HL-60/S4 treated with retinoic acid at 250 ng/mL for 4 days and 3 days (cell line): ENCODE measurements around the gene BAHCC1.

ENCODE experiments used
- in situ Hi-C: fragments of 300-500 bp; cut with MboI; formaldehyde crosslinking; loops from 2 replicates; pipeline ENCODE4 v1.7.0; 2022; ENCODE audit warnings: low sequenced_read_pairs

BAHCC1 gene

GRCh38 chr17:81396722-81397313, 1.6 kb downstream of the BAHCC1 start:
- in situ Hi-C loops, result no loop called here

DNA sequence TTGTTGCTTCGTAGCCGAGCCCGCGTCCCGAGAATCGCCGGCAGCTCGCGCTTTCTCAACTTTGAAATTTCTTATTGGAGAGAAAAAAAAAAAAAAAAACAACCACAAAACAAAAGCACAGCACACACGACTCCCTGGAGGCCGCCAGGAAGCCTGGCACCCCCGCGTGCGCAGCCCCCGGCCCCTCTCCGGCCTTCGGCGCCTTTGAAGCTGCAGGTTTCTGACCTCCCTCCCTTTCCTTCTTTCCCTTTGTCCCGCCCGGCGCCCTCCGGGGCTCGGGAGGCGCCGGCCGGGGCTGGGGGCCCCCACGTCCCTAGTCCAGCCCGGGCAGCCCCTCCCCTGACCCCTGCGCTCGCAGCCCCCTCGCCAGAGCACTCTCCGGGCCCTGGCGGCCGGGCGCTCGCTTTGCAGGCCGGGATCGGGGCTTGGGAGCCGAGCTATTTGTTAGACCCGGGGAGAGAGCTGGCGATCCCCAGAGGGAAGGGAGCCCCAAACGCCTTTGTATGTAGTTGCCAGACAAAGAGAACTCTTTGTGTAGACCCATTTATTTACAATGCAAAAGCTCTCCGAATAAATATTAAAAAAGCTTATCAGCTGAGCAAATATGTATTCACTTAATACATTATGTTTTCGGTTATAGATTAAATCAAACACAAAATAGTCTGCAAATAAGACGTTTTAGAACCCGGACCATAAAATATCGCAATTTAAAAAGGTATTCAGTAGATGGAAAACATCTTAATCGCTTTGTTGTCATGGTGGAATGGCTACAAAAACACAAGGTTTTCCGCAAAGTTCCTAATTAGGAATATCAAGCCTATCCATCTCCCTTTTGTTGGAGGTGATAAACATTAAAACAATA, 2.3 kb downstream of the BAHCC1 start:
- in situ Hi-C loops, result no loop called here

GRCh38 chr17:81398176-81398831, 3.0 kb downstream of the BAHCC1 start:
- in situ Hi-C loops, result no loop called here

GRCh38 chr17:81398832-81399411, 3.7 kb downstream of the BAHCC1 start:
- in situ Hi-C loops, result no loop called here

GRCh38 chr17:81399481-81400153, 4.4 kb downstream of the BAHCC1 start:
- in situ Hi-C loops, result no loop called here

GRCh38 chr17:81400154-81400977, 5.1 kb downstream of the BAHCC1 start:
- in situ Hi-C loops, result no loop called here

- in situ Hi-C loops, result no loop called here
Measured at GRCh38 chr17:81400996-81401722, 5.9 kb downstream of the BAHCC1 start.

- in situ Hi-C loops, result no loop called here
Measured at GRCh38 chr17:81401723-81402529, 6.7 kb downstream of the BAHCC1 start.

GRCh38 chr17:81402530-81402941, 7.3 kb downstream of the BAHCC1 start:
- in situ Hi-C loops, result no loop called here

GRCh38 chr17:81402981-81403467, 7.8 kb downstream of the BAHCC1 start:
- in situ Hi-C loops, result no loop called here

GRCh38 chr17:81403671-81404534, 8.6 kb downstream of the BAHCC1 start:
- in situ Hi-C loops, result no loop called here

GRCh38 chr17:81404558-81405165, 9.4 kb downstream of the BAHCC1 start:
- in situ Hi-C loops, result no loop called here

DNA sequence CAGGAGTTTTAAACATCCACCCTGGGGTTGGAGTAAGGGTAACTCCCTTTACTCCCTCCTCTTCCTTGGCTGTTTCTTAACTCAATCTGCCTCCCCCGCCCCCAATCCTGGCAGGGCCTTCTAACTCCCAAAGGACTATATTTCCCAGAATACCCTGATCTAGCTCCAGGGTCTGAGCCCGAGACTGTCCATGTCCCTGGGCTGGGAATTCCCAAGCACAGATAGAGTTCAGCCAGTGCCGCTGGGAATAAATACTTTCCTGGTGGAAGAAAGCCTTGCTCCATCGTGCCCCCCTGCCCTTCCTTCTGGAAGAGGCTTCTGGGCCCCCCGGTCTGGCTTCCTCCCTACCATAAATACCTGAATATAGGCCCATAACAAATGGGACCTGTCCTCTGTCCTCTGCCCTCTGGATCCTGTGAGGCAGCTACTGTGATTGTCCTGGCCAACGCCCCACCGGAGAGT, 10.2 kb downstream of the BAHCC1 start:
- in situ Hi-C loops, result no loop called here

DNA sequence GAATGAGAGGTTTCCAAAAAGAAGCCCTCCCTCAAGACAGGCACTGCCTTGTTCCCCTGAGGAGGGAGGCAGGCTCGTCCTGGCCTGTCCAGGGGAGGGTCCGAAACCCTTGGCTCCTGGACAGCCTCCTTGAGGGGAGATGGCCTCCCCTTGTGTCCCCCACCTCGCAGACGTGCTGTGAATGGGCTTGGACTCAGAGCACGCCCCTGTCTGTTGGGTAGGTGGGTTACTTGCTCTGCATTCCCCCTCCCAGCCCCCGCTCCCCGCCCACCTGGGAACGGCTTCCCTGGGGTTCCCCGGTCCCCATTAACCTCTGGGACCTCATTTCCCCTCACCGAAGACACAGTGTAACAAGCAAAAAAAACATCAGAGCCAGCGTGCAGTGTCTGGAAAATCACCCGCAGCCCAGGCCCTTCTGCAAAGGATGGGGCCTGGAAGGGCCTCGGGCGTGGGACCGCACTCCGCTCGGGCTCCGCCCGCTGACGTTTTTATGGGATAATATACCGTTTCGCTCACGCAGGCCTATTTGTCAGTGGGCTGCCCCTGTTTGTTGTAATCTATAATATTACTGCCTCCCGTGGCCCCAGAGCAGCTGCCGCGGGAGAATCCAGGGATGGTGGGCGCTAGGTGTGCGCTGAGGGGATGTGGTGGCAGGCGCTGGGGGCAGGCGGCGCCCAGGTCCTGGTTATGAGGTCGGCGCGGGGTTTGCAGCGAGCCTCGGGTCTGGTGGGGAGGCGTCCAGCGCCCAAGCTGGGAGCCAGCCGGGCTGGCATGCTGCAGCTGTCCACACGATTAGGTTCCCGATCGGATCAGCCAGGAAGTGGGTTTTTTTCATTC, 11.1 kb downstream of the BAHCC1 start:
- in situ Hi-C loops, result no loop called here

- in situ Hi-C loops, result no loop called here
Measured at GRCh38 chr17:81408049-81408448, 12.8 kb downstream of the BAHCC1 start.
